NCI-H1417 treated with DMSO at 0.1 percent for 48 hours (cell line): ENCODE data around the gene PHACTR1.

ENCODE experiments used
- DNase-seq: peaks from one replicate; lab custom pipeline; 2025; lab: John Stamatoyannopoulos, UW

PHACTR1 gene

GRCh38 chr6:13267142-13267651 is 550.6 kb downstream of the PHACTR1 start:
- no peak for DNase-seq

GRCh38 chr6:13268913-13269518 is 552.4 kb downstream of the PHACTR1 start:
- DNase-seq = no peak

DNA sequence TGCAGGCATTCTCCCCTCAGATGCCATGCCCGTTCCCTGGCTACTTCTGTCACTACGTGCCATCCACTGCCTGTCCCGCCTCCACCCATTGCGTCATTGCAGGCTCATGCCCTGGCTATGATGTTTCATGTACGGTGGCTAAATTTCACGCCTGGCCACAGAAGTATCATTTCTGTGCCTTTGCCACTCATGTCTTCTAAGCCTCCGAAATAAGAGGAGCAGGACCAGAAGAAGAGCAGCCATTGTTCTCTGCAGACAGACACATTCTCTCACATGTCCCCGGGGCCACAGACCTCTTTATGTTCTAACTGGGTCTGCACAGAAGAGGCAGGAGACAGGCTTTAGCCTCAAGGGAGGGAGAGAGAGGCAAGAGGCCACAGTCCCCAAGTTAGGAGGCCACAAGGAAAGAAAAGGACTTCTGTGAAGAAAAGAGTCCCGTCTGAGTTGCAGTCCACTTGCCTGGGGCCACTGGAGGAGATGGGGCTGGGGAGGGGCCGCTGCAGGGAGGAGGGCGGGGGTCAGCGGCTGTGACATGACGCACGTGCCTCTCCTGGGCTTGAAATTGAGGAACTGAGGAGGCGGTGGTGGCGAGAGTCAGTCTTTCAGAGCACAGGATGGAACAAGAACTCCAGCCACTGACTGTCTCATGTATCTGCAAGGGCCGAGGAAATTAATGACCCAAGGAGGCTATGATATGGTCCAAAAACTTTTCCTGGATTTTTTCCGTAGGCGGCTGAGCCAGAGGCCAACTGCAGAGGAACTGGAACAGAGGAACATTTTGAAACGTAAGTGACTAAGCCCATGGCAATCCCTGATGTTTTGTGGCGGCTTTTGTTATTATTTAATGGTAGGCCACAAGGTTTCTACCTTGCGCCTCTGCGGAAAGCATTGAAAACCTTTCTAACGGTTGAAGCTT is 555.8 kb downstream of the PHACTR1 start:
- DNase-seq = no peak

DNA sequence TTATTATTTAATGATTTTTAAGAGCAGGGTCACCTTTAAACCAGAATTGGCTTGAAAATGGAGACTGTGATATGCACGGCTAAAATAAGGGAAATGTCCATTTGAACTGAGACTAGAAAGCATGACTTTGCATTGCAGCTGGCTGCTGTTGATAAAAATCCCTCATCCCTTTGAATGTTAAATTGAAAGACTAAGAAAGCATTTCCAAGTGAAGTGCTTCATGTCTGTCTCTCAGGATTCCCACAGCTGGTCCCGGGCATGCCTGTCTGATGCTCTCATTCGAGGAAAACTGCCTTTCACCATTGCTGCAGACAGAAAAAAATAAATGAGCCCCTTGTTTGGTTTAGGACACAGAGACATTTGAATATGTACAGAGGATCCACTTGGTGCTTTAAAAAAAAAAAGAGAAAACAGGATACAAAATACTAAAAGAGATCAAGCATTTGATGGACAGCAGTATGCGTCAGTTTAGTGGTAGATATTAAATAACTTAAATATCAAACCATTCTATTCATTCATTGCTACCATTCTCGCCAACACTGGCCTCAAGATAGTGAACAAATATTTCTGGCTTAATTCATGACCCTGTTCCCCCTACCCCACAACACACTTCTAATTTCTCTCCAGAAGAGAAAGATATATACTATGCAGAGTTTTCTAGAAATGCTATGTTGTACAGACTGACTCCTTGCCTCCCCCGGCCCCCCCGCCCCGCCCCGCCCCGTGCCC is 556.8 kb downstream of the PHACTR1 start:
- DNase-seq = no peak

GRCh38 chr6:13273931-13274706 is 557.6 kb downstream of the PHACTR1 start:
- DNase-seq = no peak

DNA sequence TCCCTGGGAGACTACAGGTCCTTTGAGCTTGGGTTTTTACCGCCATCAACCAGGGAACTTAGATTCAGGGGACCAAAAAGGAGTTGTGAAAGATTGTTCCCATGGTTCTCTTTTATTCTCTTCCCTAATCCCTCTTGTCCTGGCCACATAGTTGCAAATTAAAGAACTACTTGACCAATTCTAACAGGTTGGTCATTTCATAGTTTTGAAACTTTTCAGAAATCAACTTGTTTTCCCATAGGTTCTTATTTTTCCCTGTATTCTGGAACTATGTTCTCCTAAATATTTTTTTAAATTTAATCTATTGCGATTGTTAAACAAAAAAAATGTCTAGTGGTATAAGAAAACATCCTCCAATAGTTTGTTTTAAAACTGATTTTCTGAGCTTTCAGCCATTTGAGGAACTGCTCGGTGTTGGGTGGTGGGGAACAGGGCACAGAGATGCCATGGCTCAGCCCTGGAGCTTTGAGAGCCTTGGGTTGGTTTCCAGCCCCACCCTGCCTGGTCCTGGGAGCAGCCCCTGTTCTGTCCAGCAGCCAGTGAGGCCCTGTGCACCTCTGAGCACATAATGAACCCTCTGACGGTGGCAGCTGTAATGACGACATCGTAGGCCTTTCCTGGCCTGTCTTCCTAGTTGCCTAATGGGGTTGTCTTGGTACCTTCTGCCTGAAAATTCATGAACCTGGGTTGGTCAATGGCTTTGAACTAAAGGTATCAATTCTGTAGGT is 558.3 kb downstream of the PHACTR1 start:
- DNase-seq = no peak

DNA sequence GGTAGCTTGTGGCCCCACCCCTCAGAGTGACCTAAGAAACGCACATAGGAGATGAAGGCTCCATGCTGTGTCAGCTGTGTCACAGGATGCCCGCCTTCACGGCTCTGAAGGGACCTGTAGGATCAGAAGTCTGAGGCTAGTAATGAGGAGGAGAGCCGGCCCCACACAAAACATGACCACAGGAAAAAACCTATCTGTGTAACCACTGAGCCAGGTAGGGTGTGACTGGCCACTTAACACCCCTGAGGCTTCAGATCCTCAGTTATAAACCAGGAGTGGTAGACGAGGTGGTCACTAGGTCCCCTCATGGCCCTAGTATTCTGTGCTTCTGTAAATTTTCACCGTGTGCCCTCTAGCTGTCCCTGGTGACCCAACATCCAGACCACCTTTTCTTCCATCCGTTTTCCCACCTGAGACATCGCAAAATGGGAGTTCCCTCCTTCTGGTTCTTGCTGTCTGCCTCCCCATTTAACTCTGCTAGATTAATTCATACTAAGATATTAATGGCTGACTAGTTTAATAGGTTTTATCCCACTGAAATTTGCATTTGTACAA is 558.9 kb downstream of the PHACTR1 start:
- no peak for DNase-seq

- DNase-seq = no peak
Measured at GRCh38 chr6:13277231-13277630, 560.7 kb downstream of the PHACTR1 start.

- DNase-seq = no peak
Measured at GRCh38 chr6:13278164-13278563, 561.6 kb downstream of the PHACTR1 start.

GRCh38 chr6:13278991-13279390 is 562.4 kb downstream of the PHACTR1 start:
- DNase-seq = no peak

DNA sequence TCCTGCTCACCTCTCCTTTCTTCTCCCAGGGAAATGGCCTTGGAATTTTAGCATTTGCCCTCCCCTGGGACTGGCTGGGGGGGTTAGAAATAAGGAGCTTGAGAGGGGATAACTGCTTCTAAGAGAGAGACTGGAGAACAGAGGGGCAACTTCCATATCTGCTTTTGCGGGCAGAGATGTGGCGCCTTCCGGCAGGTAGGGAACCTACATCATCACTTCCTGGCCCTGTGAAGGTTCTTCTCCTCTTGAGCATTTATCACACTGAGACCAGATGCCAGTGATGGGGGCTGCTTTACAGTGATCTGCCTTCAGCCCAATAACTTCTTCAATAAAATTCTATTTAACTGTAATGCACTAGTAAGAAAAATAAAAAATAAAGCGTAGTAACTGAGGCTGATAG is 563.7 kb downstream of the PHACTR1 start:
- DNase-seq = no peak

GRCh38 chr6:13281686-13282085 is 565.1 kb downstream of the PHACTR1 start:
- no peak for DNase-seq

DNA sequence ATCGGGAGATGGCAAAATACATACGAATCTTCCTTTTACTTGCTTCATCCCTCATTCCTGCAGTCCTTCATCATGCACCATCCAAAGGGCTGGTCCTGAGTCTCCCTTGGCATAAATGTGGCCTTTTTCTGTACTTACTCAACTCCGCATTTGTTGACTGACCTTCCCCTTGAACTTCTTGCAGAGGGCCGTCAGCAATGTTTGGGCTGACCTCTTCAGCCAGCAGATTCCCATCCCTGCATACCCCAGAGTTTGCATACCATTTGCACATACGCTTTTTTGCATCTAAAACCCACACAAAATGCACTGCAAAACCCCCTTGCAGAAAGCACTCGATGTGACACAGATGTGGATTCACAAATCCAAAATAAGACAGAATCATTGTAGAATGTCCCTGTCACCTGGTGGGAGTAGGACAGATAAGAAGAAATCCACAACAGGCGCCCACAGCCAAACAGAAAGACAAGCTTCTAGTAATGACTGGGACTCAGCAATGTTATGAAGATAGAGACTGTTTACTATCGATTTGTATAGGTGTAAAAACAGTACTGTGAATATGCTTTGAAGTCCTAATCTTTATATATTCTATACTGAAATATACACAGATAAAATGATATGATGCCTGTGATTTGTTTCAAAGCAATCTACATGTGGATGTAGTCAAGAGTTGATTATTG is 566.0 kb downstream of the PHACTR1 start:
- DNase-seq = no peak

GRCh38 chr6:13283331-13283730 is 566.8 kb downstream of the PHACTR1 start:
- DNase-seq = no peak

GRCh38 chr6:13284646-13285045 is 568.1 kb downstream of the PHACTR1 start:
- no peak for DNase-seq

GRCh38 chr6:13285705-13286104 is 569.1 kb downstream of the PHACTR1 start:
- DNase-seq = no peak

GRCh38 chr6:13286181-13286580 is 569.6 kb downstream of the PHACTR1 start:
- DNase-seq = no peak

GRCh38 chr6:13287104-13287503 is 570.5 kb downstream of the PHACTR1 start:
- DNase-seq = no peak

GRCh38 chr6:13288481-13288880 is 571.9 kb downstream of the PHACTR1 start:
- no peak for DNase-seq

DNA sequence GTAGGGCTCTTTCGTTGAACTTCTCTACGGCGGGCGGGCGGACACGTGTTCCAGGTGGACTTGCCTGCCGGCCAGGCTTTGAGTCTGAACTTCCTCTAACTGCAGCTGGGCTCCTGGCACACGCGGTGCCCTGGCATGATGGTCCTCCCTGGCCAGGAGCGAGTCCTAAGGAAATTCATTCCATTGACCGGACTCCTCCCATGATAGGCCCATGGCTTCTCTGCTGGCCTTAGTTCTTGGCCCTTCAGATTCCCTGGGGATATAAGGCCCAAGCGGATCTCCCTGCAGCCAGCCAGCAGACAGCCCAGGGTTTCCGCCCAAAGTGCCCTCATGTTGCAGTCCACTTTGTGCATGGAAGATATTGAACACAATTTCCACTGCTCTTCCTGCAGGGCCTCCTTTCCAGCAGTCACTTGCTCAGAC is 572.4 kb downstream of the PHACTR1 start:
- DNase-seq = no peak
